HG03045 (cell line): ENCODE data around the gene EXOC4.

ENCODE experiments used
- ATAC-seq: cut with Tn5 transposase; IDR thresholded peaks from one replicate; pipeline ENCODE4 v1.9.1; 2021; ENCODE audit warnings: mild to moderate bottlenecking, moderate library complexity; ENCODE audit not compliant: unreplicated experiment

EXOC4 gene

DNA sequence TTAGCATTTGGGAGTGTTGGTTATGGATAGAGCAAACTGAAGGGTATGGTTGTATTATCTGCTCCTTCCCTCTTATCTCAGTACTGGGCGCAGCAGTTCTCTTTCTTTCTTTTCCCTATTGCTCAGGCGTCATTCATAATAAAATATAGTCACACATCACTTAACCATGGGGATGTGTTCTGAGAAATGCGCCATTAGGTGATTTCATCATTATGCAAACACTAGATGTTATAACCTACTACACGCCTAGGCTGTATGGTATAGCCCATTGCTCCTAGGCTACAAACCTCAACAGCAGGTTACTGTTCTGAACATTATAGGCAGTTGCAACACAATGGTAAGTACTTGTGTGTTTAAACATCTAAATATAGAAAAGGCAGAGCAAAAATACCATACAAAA is 401.7 kb downstream of the EXOC4 start:
- ATAC-seq: no peak

DNA sequence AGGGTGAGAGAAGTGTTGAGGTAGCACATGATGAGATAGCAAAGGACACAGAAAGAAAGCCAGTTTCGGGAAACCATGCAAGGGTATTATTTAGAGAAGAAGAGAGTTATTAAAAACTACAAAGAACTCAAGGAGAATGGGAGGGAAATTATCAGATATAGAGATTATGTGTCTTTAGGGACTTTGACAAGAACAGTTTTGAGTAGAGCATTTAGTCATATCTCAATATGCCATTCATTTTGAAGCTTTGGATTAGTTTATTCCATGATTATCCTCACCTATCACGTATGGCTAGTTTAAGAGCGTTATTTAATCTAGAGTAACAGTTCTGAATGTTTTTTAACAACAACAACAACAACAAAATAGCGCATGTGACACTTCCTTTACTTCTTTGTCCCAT is 409.4 kb downstream of the EXOC4 start:
- ATAC-seq: no peak

DNA sequence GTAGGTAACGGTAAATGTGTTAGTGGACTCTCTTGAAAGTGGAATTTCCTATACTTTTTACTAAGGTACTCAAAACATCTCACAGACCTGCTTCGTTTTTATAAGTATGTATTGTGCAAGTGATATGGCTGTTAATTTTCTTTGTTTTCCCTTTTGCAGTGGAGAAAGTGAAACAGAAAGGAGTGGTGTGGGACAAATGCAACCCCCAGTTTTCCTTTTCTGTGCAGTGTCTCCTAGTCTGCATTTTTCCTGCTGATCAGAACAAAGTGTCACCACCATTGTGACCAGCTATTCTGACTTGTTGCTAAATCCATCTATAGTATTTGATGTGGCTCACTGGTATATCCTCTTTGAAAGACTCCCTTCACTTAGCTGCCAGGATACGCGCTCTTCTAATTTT is 410.0 kb downstream of the EXOC4 start:
- no peak for ATAC-seq

DNA sequence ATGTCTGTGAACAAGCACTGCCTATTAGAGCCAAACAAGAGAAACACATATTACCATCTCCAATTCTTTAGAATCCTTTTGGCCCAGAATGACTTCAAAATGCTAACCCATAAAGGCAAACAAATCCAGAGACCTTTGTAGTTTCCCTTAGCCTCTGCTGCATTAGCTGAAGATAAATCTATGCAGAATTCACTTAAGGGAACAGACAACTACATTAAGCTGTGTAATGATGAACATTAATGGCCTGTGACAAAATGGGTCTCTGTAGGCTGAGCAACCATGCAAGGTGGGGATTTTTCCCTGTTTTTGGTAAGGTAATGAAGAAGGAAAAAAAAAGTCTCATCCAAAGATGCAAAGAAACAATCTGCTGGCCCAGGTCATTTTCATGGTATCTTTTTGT is 411.6 kb downstream of the EXOC4 start:
- ATAC-seq: no peak

DNA sequence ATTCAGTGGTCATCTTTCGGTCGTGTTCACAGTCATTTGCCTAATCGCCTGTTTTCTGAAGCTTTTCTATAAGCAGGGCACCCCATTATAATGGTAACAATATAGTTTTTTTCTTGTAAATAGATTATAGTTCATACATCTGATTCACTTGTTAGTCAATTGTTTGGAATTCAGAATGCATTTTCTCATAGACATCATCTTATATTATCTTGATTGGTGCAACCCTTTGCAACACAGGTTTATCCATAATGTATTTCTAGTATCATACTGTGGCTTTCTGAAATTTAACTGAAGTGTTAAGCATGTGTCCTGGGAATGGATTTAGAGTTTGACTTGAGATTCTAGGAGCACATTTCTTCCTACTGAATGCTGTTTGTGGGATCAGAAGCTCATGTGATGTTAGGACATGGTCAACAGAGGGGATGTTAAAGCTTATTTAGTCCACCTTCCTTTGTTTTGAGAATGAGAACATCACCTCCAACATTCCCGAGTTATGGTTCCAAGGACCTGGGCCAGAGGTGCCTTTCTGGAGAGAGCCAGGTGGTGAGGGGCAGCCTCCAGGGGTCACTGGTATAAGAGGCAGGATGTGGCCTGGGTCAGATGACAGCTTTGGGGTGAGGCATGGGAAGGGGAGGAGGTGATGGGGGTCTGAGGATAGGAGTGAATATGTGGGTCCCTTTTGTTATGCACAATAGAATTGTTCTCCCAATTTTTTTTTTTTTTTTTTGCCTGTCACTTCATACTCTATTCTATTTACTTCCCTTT is 415.6 kb downstream of the EXOC4 start:
- ATAC-seq: no peak

DNA sequence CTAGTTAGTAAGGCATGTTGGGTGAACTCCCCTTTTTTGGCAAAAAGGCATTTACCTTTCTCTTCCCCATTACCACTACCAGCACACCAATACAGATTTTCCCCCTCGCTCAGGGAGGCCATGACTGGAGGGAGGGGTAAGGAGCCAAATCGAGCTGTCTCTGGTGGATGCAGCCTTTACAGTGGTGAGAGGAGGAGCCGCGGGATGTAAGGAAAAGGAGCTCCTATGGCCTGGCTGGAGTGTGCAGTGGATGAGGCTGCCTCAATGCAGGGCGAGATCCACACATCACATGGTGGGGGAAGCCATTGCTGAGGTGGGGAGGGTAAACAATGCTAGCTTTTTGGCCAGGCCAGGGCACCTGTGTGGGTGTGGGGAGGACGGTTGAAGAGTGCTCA is 416.2 kb downstream of the EXOC4 start:
- ATAC-seq: no peak

DNA sequence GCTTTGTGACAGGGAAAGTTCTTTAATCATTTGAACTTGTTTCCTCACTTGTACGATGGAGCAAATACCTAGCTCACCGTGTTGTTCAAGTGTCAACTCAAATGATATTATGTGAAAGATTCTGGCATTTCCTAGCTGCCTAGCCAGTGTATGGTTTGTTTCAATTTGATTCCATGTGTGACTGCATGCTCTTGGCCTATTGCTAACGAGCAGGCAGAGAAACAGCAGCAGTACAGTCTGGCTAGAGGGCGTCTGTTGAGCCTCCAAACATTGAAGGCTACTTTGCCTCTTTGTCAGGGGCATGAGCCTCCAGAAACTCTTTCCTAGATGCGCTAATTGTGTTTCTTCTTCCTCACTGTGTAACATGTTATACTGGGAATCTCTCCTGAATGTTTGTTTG is 417.4 kb downstream of the EXOC4 start:
- no peak for ATAC-seq

DNA sequence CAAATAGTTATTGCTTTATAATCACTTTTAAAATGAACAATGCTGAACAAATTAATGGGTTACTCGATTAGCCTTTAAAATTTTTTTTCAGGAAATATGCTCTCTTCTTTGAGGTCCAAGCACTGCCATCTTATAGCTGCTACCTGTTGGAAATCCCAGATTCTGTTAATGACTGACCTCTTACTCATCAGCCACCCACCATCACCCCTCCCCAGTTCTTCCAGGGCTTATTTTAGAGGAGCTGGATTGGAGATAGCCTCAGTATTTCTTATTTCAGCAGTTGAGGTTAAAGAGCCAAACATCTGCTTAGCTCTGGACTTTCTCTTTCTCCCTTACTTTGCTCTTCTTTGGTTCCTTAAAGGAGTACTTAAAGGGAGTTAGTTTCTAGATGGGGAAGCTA is 420.0 kb downstream of the EXOC4 start:
- ATAC-seq: no peak

DNA sequence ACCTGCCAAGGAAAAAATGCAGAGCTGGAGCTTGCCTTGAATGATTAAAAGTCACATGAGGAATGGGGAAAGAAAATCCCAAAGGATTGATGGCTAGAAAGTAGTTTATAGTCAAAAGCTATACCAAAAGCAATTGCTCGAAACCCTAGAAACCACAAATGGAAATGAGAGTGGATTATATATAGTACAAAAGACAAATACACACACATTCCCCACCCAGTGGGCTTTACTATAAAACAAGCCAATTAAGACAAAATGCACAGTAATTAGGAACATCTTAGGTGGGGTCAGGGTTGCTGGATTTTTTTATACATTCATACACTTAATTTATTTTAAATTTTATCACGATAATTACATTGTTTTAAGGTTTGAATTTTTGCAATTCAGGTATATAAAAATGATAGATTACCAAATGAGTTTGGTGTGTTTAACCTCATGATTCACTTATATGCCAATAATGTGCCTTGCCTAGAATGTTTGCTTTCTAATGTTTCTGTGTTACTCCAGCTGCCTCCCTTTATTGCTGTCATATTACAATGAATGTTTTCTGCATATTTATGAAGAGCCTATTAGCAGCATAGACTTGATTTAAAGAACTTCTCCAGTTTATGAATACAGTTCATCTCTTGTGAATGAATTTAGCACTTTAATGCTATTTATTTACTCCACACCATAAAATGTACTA is 421.3 kb downstream of the EXOC4 start:
- ATAC-seq: no peak

DNA sequence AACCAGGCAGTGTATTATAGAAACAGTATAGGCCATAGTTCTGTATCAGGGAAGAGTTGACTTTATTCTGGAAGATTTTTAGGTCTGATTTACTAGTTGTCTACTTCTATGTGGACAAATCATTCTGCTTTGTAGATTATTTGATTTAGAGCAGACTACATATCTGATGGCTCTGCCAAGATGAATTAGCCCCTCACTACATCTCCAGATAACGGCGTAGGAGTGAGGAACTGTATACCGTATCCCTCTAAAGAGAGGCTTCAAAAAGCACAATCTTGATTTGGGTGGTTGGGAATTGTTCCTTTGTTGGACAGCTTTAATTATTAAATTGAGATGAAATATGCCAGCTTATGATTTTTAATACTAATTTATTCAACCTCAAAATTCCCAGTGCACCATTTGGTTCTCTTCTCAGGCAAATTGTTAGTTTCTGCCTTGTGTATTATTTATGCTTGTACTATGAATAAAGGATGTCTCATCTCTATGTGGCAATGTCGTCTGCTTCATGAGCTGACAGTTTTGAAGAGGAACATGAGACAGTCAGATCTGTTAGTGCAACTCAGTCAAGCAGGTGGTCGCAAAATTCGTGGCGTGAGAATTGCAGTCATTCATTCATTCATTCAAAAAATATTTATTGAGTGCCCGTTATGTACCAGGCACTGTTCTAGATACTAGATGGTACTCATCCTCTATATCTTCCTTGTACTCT is 422.8 kb downstream of the EXOC4 start:
- no peak for ATAC-seq

DNA sequence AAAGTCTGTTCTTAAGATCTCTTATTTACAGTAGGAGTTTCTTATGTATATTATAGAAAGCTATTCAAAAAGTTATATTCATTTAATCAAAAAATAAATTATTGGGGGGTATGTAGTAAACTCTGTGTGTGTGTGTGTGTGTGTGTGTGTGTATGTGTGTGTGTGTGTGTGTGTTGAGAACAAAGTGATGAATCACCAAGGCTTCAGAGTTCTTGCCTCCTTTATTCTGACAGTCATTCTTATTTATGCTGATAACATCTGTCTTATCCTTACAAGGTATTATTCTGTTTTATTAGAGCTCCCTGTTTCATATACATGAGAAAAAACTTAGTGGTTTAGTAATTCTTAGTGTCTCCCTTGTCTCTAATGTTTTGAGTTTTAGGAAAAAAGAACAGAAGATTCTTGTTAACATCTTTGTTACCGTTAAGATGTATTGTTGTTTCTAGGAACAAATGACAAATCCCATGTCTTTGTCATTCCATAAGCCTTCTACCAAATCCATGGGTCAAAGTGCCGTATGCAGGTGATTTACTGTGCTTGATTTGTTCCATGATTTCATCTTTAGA is 424.0 kb downstream of the EXOC4 start:
- no peak for ATAC-seq

DNA sequence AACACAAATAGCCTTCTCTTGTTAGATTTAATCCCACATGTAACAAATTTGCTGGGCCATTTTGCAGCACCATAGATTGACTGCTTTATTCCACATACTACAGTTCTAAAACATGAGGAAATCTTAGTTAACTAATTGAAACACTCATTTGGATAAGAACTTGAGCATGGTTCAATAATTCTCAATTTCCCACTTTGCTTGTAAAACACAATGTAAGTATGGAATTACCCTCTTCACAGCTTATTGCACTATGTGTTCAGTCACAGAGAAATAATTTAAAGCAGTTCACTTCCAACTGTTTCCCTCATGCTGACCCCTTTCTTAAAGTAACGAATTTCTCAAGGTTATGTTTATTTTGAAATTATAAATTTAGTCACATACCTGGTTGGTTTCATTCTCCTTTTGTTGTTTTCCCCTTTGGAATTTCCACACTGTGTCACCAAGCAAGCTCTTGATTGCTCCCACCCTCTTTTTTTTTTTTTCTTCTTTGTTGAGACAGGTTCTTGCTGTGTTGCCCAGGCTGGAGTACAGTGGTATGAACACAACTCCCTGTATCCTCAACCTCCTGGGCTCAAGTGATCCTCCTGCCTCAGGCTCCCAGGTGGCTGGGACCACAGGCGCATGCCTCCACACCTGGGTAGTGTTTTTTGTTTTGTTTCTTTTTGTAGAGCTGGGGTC is 425.4 kb downstream of the EXOC4 start:
- ATAC-seq: no peak

DNA sequence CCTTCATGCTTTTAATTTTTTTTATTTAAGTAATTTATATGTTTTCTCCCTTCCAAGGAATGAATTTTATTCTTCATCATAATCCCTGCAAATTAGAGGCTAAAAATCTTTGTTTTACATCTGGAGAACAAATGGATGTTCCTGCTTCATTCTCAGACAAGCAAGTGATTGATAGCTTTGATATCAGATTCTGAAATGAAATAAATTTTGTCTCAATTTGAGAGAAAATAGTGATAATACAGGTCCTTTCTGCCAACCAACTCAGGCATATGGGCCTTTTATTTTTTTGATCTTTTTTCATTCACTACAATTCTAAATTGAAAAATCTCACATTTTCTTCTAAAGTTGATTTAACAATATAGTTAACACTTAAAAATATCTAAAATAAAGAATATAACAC is 427.1 kb downstream of the EXOC4 start:
- no peak for ATAC-seq

DNA sequence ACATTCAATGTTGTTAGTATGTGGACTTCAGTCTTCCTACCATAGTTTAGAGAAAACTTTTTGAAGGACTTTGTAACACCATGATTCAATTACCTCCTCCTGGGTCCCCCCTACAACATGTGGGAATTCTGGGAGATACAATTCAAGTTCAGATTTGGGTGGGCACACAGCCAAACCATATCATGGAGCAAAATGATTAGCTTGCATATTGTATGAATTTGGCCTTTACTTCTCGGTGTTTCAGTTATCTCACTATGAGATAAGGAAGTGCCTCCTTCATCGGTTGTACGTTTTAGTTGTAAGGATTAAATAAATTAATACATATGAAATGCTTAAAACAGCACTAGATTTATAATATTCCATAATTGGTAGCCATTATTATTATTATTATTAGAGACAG is 428.7 kb downstream of the EXOC4 start:
- ATAC-seq: no peak

DNA sequence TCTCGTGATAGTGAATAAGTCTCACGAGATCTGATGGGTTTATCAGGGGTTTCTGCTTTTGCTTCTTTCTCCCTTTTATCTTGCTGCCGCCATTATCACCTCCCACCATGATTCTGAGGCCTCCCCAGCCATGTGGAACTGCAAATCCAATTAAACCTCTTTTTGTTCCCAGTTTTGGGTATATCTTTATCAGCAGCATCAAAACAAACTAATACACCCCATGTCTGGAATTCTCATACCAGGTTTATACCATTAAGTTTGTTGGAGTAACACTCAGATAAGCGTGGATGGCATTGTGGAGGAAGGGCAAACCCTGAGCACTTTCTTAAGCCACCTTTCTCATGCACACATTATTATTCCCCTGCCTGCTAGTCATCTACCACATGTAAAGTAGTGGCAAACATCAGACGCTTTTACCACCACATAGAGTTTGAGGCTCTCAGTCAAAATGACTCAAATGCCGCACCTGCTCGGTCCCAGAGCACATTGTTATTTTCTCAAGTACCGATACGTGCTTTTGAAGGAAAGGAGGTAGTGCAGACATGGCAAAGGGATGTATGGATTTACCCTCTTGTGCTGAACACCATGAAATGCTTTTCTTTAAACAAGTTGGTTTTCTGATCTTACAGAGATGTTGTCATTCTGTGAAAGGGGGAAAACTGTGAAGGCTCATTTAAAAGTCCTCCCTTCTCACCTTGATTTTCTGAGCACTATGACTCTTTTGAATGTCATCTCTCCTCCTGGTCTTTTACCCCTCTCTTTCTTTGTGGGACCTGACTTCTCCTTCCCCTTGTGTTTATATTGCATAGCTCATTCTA is 429.7 kb downstream of the EXOC4 start:
- ATAC-seq: no peak

DNA sequence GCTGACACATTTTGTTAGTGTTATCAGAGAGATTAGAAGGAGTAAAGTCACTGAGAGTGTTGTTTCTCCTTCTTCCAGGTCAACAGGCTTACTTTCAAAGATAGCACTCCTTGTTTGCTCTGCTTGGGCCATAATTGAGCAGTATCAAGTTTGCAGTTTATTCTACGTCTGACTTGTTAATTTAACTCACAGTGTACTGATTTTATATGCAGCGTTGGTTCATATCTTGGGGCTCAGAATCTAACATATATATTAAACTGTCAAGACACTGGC is 430.2 kb downstream of the EXOC4 start:
- ATAC-seq: no peak

DNA sequence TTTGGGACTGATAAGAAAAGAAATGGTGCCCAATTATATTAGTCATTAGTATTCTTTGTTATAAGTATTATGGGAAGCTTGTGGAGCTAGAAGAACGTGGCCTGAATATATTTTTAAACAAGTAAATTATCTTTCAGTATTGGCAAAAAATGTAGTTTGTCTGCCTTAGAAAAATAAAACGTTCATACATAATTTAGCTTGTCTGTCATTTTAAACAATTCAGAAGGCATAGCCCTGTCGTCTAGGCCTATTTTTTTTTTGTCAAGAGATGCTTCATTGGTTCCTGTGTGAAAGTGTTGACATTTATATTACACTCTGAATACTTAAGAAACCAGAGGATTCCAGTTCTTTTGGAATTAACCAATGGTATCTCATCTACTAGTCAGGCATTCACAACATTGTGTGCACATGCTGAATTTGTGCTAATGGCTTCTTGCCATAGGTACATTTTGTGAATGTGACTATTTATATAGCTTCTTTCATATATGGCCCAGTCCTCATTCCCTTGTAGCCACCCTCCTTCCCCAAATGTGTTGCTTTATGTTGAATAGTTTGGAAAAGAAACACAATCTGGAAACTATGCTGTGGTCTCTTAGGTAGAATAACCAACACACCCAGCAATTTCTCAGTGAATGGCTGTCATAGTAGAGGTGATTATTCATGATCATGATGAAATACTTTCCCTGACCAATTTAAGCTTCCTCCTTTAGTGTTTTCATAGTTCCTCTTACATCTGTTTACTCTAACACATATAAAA is 435.8 kb downstream of the EXOC4 start:
- ATAC-seq: no peak

DNA sequence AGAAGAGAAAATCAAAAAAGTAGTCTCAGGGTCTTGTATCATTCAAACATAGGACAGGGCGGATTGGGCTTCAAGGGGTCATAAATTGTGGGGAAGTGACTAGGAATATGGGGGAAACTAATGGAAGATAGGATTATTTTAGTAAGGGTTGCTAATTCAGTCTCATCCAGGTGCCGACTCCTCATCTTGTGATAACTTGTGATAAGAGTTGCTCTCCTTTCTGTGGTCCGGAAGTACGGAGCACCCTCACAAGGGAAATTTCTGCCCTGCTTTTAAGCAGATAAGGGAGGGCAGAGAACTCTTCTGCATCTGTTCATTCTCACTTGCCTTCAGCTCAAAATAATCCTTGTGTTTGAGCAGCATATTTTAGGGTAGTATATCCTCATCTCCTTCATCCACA is 437.9 kb downstream of the EXOC4 start:
- ATAC-seq: no peak

DNA sequence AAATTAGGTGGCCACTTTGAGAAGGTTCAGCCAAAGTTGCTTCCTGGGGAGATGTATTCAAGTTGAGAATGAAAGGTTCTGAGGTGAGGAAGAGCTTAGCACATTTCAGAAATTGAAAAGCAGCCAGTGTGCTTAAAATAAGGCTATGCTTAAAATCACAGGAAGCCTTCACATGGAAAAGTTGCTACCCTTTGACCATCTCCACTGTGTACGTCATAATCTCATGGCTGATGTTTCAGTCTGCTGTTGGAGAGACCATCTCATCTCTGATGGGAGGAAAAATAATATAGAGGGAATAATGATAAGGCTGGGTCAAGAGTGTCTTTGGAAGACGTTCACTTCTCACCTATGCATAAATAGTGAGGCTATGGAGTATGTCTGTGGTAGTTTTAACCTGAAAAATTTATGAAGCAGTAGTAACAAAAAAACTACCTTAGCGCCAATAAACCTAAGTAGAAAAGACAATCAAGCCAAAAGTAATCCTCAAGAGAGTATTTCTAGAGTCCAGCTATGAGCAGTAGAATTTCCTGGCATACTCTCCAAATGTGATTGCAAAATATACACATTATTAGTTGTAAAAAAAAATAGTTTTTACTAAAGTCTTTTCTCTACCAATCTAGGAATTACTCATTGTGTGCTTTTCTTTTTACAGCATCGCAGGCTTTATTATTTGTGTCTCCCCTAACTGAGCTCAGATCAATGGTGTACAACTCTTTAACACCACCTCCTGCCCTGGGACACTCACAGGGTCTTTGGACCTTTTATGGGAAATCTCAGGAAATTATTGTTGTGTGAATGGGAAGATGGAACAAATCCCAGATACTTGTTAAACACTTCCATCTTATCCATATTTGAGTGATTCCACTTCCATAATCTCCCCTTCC is 439.1 kb downstream of the EXOC4 start:
- ATAC-seq: no peak
